ENCODE results near the gene NEK6. TPM values are rescaled to one million over a fixed set of nuclear protein-coding genes. Genes with fewer than 3 reads are reported as not detected.

Gene NEK6
- total and polyA plus RNA-seq, 3 donors from 2014 or later: 11.5 to 21.5 (median 21.4) TPM

- intact Hi-C loops (cut with DNase I; ENCODE audit: low total_unique reads): no loop called here
- WGBS, 2 donors: 90 to 92% methylated on average over 10 to 16 of the region's 16 CpGs
- Histone ChIP-seq H3K4me3 (no peak overlapping the region), H3K27ac (no peak overlapping the region), H3K9me3 (no peaks in the 10 kb centered on the region), H3K4me1 (peaks cover 12% of the 10 kb centered on the region), H3K27me3 (no peaks in the 10 kb centered on the region), H3K36me3 (ENCODE audit: low read depth, missing control alignments) (no peaks in the 10 kb centered on the region)
- TF ChIP-seq CTCF (IDR thresholded peaks at IDR 0.05): no peak
- TF ChIP-seq POLR2A (IDR thresholded peaks at IDR 0.05): no peak
- no peak for DNase-seq
These were observed 92.9 kb downstream of the NEK6 start for GRCh38 chr9:124350494-124351263.

GRCh38 chr9:124351672-124352468 is 94.1 kb downstream of the NEK6 start:
- no peak overlapping the region for H3K4me3 ChIP-seq
- intact Hi-C loops (cut with DNase I; ENCODE audit: low total_unique reads): no loop called here
- no peak for TF ChIP-seq CTCF (IDR thresholded peaks at IDR 0.05)
- no peak for TF ChIP-seq POLR2A (IDR thresholded peaks at IDR 0.05)
- peaks cover 11% of the 10 kb centered on the region for H3K4me1 ChIP-seq
- 89 to 93% methylated on average over 15 of the region's 15 CpGs for WGBS, 2 donors
- H3K9me3 ChIP-seq: no peaks in the 10 kb centered on the region
- no peak overlapping the region for H3K27ac ChIP-seq
- no peaks in the 10 kb centered on the region for H3K36me3 ChIP-seq (ENCODE audit: low read depth, missing control alignments)
- no peaks in the 10 kb centered on the region for H3K27me3 ChIP-seq
- DNase-seq: no peak

GRCh38 chr9:124352616-124353015 is 94.9 kb downstream of the NEK6 start:
- Histone ChIP-seq H3K4me1 (peaks cover 5% of the 10 kb centered on the region), H3K4me3 (no peak overlapping the region), H3K36me3 (ENCODE audit: low read depth, missing control alignments) (no peaks in the 10 kb centered on the region), H3K27ac (no peak overlapping the region), H3K27me3 (no peaks in the 10 kb centered on the region), H3K9me3 (no peaks in the 10 kb centered on the region)
- DNase-seq: no peak
- WGBS, 2 donors: 80 to 81% methylated on average over 8 of the region's 8 CpGs
- no peak for TF ChIP-seq POLR2A (IDR thresholded peaks at IDR 0.05)
- TF ChIP-seq CTCF (IDR thresholded peaks at IDR 0.05): no peak
- intact Hi-C loops (cut with DNase I; ENCODE audit: low total_unique reads): no loop called here

- intact Hi-C loops (cut with DNase I; ENCODE audit: low total_unique reads): no loop called here
- Histone ChIP-seq H3K4me3 (no peak overlapping the region), H3K9me3 (no peaks in the 10 kb centered on the region), H3K27ac (no peak overlapping the region), H3K27me3 (no peaks in the 10 kb centered on the region), H3K36me3 (ENCODE audit: low read depth, missing control alignments) (no peaks in the 10 kb centered on the region), H3K4me1 (no peaks in the 10 kb centered on the region)
- 95 to 97% methylated on average over 7 of the region's 7 CpGs for WGBS, 2 donors
- TF ChIP-seq POLR2A (IDR thresholded peaks at IDR 0.05) (no peak), CTCF (IDR thresholded peaks at IDR 0.05) (no peak)
- no peak for DNase-seq
These were observed 95.5 kb downstream of the NEK6 start for GRCh38 chr9:124353166-124353768.

All from testis (tissue), 3 donors.